Measurements from ENCODE around the gene SV2B. TPM values are rescaled to one million over a fixed set of nuclear protein-coding genes. Genes with fewer than 3 reads are reported as not detected.

Gene SV2B
- total RNA-seq, 2 experiments from 2014 or later, result not detected

DNA sequence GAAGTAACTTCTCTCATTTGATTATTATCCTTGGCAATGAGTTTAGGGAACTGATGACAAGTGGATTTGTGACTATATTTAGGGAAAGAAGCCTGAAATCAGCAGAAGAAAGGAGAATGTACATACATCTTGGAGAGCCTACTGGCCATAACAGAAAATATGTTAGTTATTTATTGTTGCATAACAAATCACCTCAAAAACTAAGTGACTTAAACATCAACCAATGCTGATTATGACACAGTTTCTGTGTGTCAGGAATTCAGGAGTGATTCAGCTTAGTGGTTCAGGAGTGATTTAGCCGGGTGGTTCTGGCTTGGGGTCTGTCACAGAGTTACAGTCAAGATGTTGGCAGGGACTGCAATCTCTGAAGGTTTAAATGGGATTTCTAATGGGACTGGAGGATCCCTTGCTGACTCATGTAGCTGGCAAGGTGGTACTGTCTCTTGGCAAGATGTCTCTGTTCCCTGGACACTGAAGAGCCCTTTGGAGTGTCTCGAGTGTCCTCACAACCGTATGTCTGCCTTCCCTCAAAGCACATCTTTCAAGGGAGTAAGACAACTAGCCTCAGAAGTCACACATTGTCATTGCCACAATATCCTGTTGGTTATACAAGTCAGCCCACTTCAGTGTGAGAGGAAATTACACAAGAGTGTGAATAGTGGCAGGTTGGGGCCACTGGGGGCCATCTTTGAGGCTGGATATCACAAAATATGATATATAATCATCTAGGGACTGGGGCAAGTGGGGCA is 248.9 kb downstream of the SV2B start:
- peaks cover 16% of the 10 kb centered on the region for H3K4me1 Mint-ChIP-seq
- no peaks in the 10 kb centered on the region for H3K36me3 Mint-ChIP-seq
- CTCF ChIA-PET, result no interaction called here
- H3K4me3 Mint-ChIP-seq, result no peak overlapping the region
- peaks cover 4% of the 10 kb centered on the region for H3K27me3 Mint-ChIP-seq
- peak; percentile 50 for DNase-seq
- ATAC-seq, result peak; percentile 57
- H3K27ac Mint-ChIP-seq, result no peak overlapping the region
- peaks cover 3% of the 10 kb centered on the region for H3K9me3 Mint-ChIP-seq (ENCODE audit: low read depth)

Other genes starting within 250 kb of the SV2B start
- 100 to 1,000 TPM; 487 to 625 TPM for gene FURIN, start 231.7 kb upstream of the SV2B start, total RNA-seq
- 10 to 100 TPM; 55.7 to 61.2 TPM for gene FES, start 215.8 kb upstream of the SV2B start, total RNA-seq
- 100 to 1,000 TPM; 174 to 183 TPM for gene MAN2A2, start 197.0 kb upstream of the SV2B start, total RNA-seq
- 10 to 100 TPM; 33.2 to 39.3 TPM for gene HDDC3, start 167.7 kb upstream of the SV2B start, total RNA-seq
- gene UNC45A, start 165.0 kb upstream of the SV2B start, total RNA-seq, result 10 to 100 TPM; 76.3 to 84.4 TPM
- 10 to 100 TPM; 35.4 to 50.1 TPM for gene RCCD1, start 145.4 kb upstream of the SV2B start, total RNA-seq
- 100 to 1,000 TPM; 152 to 208 TPM for gene PRC1, start 105.7 kb upstream of the SV2B start, total RNA-seq
- gene VPS33B, start 77.7 kb upstream of the SV2B start, total RNA-seq, result 10 to 100 TPM; 19.5 to 24.1 TPM